Neuronal stem cell (in vitro differentiated cells): ENCODE data around the gene PAGE4.

Experiments
- DNase-seq: peaks from one replicate; pipeline ENCODE4 v3.0.0-alpha.2; 2013; ENCODE audit warnings: low spot score
- H2AFZ ChIP-seq: one replicate; pipeline ENCODE4 v1.6.1; 2013; ENCODE audit warnings: mild to moderate bottlenecking, low read length, inconsistent platforms
- H2AK5ac ChIP-seq: 2 replicates; pipeline ENCODE4 v1.6.1; 2013; ENCODE audit warnings: low read depth, mild to moderate bottlenecking, inconsistent platforms, low read length, moderate library complexity, mixed read lengths
- H2BK120ac ChIP-seq: 2 replicates; pipeline ENCODE4 v1.6.1; 2013; ENCODE audit warnings: low read depth, mild to moderate bottlenecking, inconsistent platforms, low read length, moderate library complexity, mixed read lengths
- H2BK12ac ChIP-seq: one replicate; pipeline ENCODE4 v1.6.1; 2013; ENCODE audit warnings: low read length, inconsistent platforms
- H2BK15ac ChIP-seq: 2 replicates; pipeline ENCODE4 v1.6.1; 2013; ENCODE audit warnings: mild to moderate bottlenecking, low read length, inconsistent platforms, mixed read lengths
- H2BK5ac ChIP-seq: one replicate; pipeline ENCODE4 v1.6.1; 2013; ENCODE audit warnings: inconsistent platforms, mild to moderate bottlenecking, low read length, moderate library complexity
- H3K14ac ChIP-seq: one replicate; pipeline ENCODE4 v1.6.1; 2013; ENCODE audit warnings: low read length, inconsistent platforms
- H3K18ac ChIP-seq: 2 replicates; pipeline ENCODE4 v1.6.1; 2013; ENCODE audit warnings: low read length, inconsistent platforms
- H3K23ac ChIP-seq: 2 replicates; pipeline ENCODE4 v1.6.1; 2013; ENCODE audit warnings: low read depth, mild to moderate bottlenecking, mixed read lengths, low read length, inconsistent platforms; ENCODE audit not compliant: poor library complexity
- H3K27ac ChIP-seq: replicated peaks from 3 replicates; pipeline ENCODE4 v1.5.1; 2013; ENCODE audit warnings: low read length, inconsistent platforms
- H3K27me3 ChIP-seq, 3 experiments: 2 replicates each; pipeline ENCODE4 v1.6.1; 2013; ENCODE audit warnings: low read length in 3 of 3, mild to moderate bottlenecking in 2 of 3, inconsistent platforms in 1 of 3, low read depth in 1 of 3, mixed read lengths in 1 of 3, moderate library complexity in 1 of 3; ENCODE audit not compliant: control insufficient read depth in 3 of 3, insufficient read depth in 3 of 3
- H3K36me3 ChIP-seq, 2 donors: replicated peaks in 1 of 2; 2 replicates each; pipeline ENCODE4 v1.6.1; 2013; ENCODE audit warnings: low read length in 2 of 2; ENCODE audit not compliant: control insufficient read depth in 2 of 2, insufficient read depth in 2 of 2
- H3K4ac ChIP-seq: 2 replicates; pipeline ENCODE4 v1.6.1; 2013; ENCODE audit warnings: inconsistent platforms, mild to moderate bottlenecking, low read length, moderate library complexity
- H3K4me1 ChIP-seq, 2 donors: 1 replicate in 1 of 2; 2 replicates in 1 of 2; pipeline ENCODE4 v1.6.1; 2013; ENCODE audit warnings: low read length in 2 of 2, low read depth in 1 of 2; ENCODE audit not compliant: control insufficient read depth in 2 of 2, insufficient read depth in 1 of 2
- H3K4me2 ChIP-seq: one replicate; pipeline ENCODE4 v1.6.1; 2013; ENCODE audit warnings: mild to moderate bottlenecking, low read length, inconsistent platforms; ENCODE audit not compliant: insufficient read depth, poor library complexity, severe bottlenecking
- H3K4me3 ChIP-seq, 2 donors: 2 replicates each; pipeline ENCODE4 v1.5.1; 2013; ENCODE audit warnings: low read length in 2 of 2, mild to moderate bottlenecking in 2 of 2, inconsistent platforms in 1 of 2, moderate library complexity in 1 of 2
- H3K79me1 ChIP-seq: one replicate; pipeline ENCODE4 v1.6.1; 2013; ENCODE audit warnings: low read depth, mild to moderate bottlenecking, inconsistent platforms, low read length, moderate library complexity
- H3K9ac ChIP-seq: one replicate; pipeline ENCODE4 v1.6.1; 2013; ENCODE audit warnings: mild to moderate bottlenecking, low read depth, low read length, inconsistent platforms; ENCODE audit not compliant: poor library complexity
- H3K9me3 ChIP-seq, 2 donors: replicated peaks in 1 of 2; 2 replicates each; pipeline versions ENCODE3 to v1.6.1; 2013; ENCODE audit warnings: low read length in 2 of 2, mild to moderate bottlenecking in 2 of 2, inconsistent platforms in 1 of 2, low read depth in 1 of 2, mixed read lengths in 1 of 2, moderate library complexity in 1 of 2; ENCODE audit not compliant: control insufficient read depth in 2 of 2, insufficient read depth in 1 of 2
- H4K8ac ChIP-seq: one replicate; pipeline ENCODE4 v1.6.1; 2013; ENCODE audit warnings: low read depth, mild to moderate bottlenecking, inconsistent platforms, low read length, moderate library complexity
- H4K91ac ChIP-seq: one replicate; pipeline ENCODE4 v1.6.1; 2013; ENCODE audit warnings: low read length, low read depth, mild to moderate bottlenecking, inconsistent platforms; ENCODE audit not compliant: poor library complexity
- WGBS, 2 donors: extraction: QIAGEN DNeasy Blood & Tissue Kit; methylation state at CpG; one replicate each; pipeline ENCODE4 v1.1.7; 2013; ENCODE audit warnings: missing lambda C conversion rate in 2 of 2, mixed read lengths in 1 of 2; ENCODE audit not compliant: insufficient read length in 2 of 2, insufficient replicate concordance in 1 of 2; ENCODE audit errors: extremely low coverage in 2 of 2; 5-methylcytosine and 5-hydroxymethylcytosine counted together

The PAGE4 gene

GRCh38 chrX:49860867-49861535 is 31.9 kb downstream of the PAGE4 start:
- Histone ChIP-seq H2BK12ac (no peak overlapping the region), H2BK5ac (no peak overlapping the region), H2BK120ac (no peak overlapping the region), H3K9ac (no peak overlapping the region), H3K4ac (no peak overlapping the region), H2AFZ (no peak overlapping the region), H3K4me2 (no peak overlapping the region), H2BK15ac (no peak overlapping the region), H3K23ac (no peak overlapping the region), H4K91ac (no peak overlapping the region), H3K36me3 (no peaks in the 10 kb centered on the region), H3K4me3 (no peak overlapping the region), H3K27me3 (peaks cover 0 to 6% (median 0%) of the 10 kb centered on the region in 3 experiments), H3K9me3 (no peaks in the 10 kb centered on the region), H3K27ac (no peak overlapping the region), H2AK5ac (no peak overlapping the region), H3K79me1 (no peaks in the 10 kb centered on the region), H3K4me1 (no peaks in the 10 kb centered on the region), H3K14ac (no peak overlapping the region), H3K18ac (no peak overlapping the region), H4K8ac (no peak overlapping the region)
- DNase-seq: no peak
- WGBS, 2 donors: no CpG with 5 or more reads among the region's 2 CpGs

- Histone ChIP-seq H2AFZ (no peak overlapping the region), H2BK15ac (no peak overlapping the region), H3K36me3 (no peaks in the 10 kb centered on the region), H3K9ac (no peak overlapping the region), H2BK120ac (no peak overlapping the region), H2BK5ac (no peak overlapping the region), H2AK5ac (no peak overlapping the region), H3K79me1 (no peaks in the 10 kb centered on the region), H3K9me3 (no peaks in the 10 kb centered on the region), H3K14ac (no peak overlapping the region), H2BK12ac (no peak overlapping the region), H3K23ac (no peak overlapping the region), H3K4me2 (no peak overlapping the region), H3K4me3 (no peak overlapping the region), H3K27me3 (peaks cover 0 to 6% (median 0%) of the 10 kb centered on the region in 3 experiments), H4K8ac (no peak overlapping the region), H4K91ac (no peak overlapping the region), H3K18ac (no peak overlapping the region), H3K4me1 (no peaks in the 10 kb centered on the region), H3K27ac (no peak overlapping the region), H3K4ac (no peak overlapping the region)
- DNase-seq: no peak
Measured at GRCh38 chrX:49862093-49862492, 33.0 kb downstream of the PAGE4 start.

GRCh38 chrX:49868739-49869138 is 39.6 kb downstream of the PAGE4 start:
- no peak overlapping the region for H3K4me2 ChIP-seq
- H3K23ac ChIP-seq: no peak overlapping the region
- H2BK5ac ChIP-seq: no peak overlapping the region
- no peaks in the 10 kb centered on the region for H3K4me1 ChIP-seq
- H3K36me3 ChIP-seq: no peaks in the 10 kb centered on the region
- no peak overlapping the region for H3K14ac ChIP-seq
- no peak for DNase-seq
- H3K9me3 ChIP-seq: no peaks in the 10 kb centered on the region
- H2BK15ac ChIP-seq: no peak overlapping the region
- no CpG with 5 or more reads among the region's 1 CpG for WGBS, 2 donors
- H2AFZ ChIP-seq: no peak overlapping the region
- no peak overlapping the region for H4K91ac ChIP-seq
- no peak overlapping the region for H4K8ac ChIP-seq
- no peak overlapping the region for H2BK12ac ChIP-seq
- H2BK120ac ChIP-seq: no peak overlapping the region
- H2AK5ac ChIP-seq: no peak overlapping the region
- no peak overlapping the region for H3K9ac ChIP-seq
- no peak overlapping the region for H3K27ac ChIP-seq
- peaks cover 0 to 14% (median 0%) of the 10 kb centered on the region in 3 experiments for H3K27me3 ChIP-seq
- H3K4ac ChIP-seq: no peak overlapping the region
- H3K79me1 ChIP-seq: no peaks in the 10 kb centered on the region
- H3K18ac ChIP-seq: no peak overlapping the region
- no peak overlapping the region for H3K4me3 ChIP-seq

- DNase-seq: no peak
- H2BK12ac ChIP-seq: no peak overlapping the region
- no peak overlapping the region for H3K4me3 ChIP-seq
- peaks cover 0 to 6% of the 10 kb centered on the region in 2 donors for H3K9me3 ChIP-seq
- peaks cover 5% of the 10 kb centered on the region for H3K79me1 ChIP-seq
- no peak overlapping the region for H4K91ac ChIP-seq
- no peak overlapping the region for H4K8ac ChIP-seq
- H3K4ac ChIP-seq: no peak overlapping the region
- no peak overlapping the region for H3K27ac ChIP-seq
- no peak overlapping the region for H2BK120ac ChIP-seq
- WGBS, 2 donors: no CpG with 5 or more reads among the region's 3 CpGs
- H3K4me2 ChIP-seq: no peak overlapping the region
- no peak overlapping the region for H3K23ac ChIP-seq
- no peaks in the 10 kb centered on the region for H3K27me3 ChIP-seq
- H3K9ac ChIP-seq: no peak overlapping the region
- H2AK5ac ChIP-seq: no peak overlapping the region
- no peak overlapping the region for H2AFZ ChIP-seq
- peaks cover 7 to 14% of the 10 kb centered on the region in 2 donors for H3K36me3 ChIP-seq
- H3K14ac ChIP-seq: no peak overlapping the region
- no peak overlapping the region for H3K18ac ChIP-seq
- peaks cover 2 to 7% of the 10 kb centered on the region in 2 donors for H3K4me1 ChIP-seq
- H2BK5ac ChIP-seq: no peak overlapping the region
- no peak overlapping the region for H2BK15ac ChIP-seq
Measured at GRCh38 chrX:49876750-49877149, 47.6 kb downstream of the PAGE4 start.
